Measurements from ENCODE around the gene NAA16. TPM values are rescaled to one million over a fixed set of nuclear protein-coding genes. Genes with fewer than 3 reads are reported as not detected.

Gene NAA16
- total RNA-seq, 1 donor from 2014 or later, result 11.9 TPM

GRCh38 chr13:41286370-41286769, 24.7 kb upstream of the NAA16 start:
- Histone ChIP-seq H3K27me3 (no peaks in the 10 kb centered on the region), H3K4me1 (no peaks in the 10 kb centered on the region), H3K9me3 (no peaks in the 10 kb centered on the region), H3K36me3 (no peaks in the 10 kb centered on the region), H3K27ac (no peak overlapping the region), H3K4me3 (no peak overlapping the region)
- no peak for DNase-seq (ENCODE audit: low spot score in 2 of 2)
- intact Hi-C loops (cut with DNase I), result no loop called here
- TF ChIP-seq, protein P1, sequence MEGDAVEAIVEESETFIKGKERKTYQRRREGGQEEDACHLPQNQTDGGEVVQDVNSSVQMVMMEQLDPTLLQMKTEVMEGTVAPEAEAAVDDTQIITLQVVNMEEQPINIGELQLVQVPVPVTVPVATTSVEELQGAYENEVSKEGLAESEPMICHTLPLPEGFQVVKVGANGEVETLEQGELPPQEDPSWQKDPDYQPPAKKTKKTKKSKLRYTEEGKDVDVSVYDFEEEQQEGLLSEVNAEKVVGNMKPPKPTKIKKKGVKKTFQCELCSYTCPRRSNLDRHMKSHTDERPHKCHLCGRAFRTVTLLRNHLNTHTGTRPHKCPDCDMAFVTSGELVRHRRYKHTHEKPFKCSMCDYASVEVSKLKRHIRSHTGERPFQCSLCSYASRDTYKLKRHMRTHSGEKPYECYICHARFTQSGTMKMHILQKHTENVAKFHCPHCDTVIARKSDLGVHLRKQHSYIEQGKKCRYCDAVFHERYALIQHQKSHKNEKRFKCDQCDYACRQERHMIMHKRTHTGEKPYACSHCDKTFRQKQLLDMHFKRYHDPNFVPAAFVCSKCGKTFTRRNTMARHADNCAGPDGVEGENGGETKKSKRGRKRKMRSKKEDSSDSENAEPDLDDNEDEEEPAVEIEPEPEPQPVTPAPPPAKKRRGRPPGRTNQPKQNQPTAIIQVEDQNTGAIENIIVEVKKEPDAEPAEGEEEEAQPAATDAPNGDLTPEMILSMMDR (IDR thresholded peaks at IDR 0.05), result no peak

- TF ChIP-seq, protein P1 (IDR thresholded peaks at IDR 0.05), result no peak
- Histone ChIP-seq H3K27ac (no peak overlapping the region), H3K4me3 (no peak overlapping the region), H3K27me3 (no peaks in the 10 kb centered on the region), H3K9me3 (peaks cover 0 to 11% of the 10 kb centered on the region in 2 donors), H3K4me1 (no peaks in the 10 kb centered on the region), H3K36me3 (no peaks in the 10 kb centered on the region)
- intact Hi-C loops (cut with DNase I), result no loop called here
- DNase-seq (ENCODE audit: low spot score in 2 of 2), result no peak
These were observed 21.6 kb upstream of the NAA16 start for GRCh38 chr13:41289463-41289881.

DNA sequence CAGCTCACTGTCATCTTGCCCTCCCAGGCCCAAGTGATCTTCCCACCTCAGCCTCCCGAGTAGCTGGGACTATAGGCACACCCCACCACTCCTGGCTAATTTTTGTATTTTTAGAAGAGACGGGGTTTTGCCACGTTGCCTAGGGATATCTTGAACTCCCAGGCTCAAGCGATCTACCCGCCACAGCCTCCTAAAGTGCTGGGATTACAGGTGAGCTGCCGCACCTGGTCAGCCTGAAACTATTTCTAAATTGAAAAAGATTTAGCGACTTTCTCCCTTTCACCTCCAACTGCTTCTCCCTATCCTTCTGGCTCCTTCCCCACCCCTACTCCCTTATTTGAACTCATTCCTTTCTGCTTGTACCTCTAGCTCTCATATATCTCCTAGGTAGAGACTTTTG, 19.8 kb upstream of the NAA16 start:
- H3K4me1 ChIP-seq, result no peaks in the 10 kb centered on the region
- intact Hi-C loops (cut with DNase I), result no loop called here
- TF ChIP-seq, protein P1 (IDR thresholded peaks at IDR 0.05), result no peak
- no peak for DNase-seq (ENCODE audit: low spot score in 2 of 2)
- no peaks in the 10 kb centered on the region for H3K36me3 ChIP-seq
- peaks cover 0 to 11% of the 10 kb centered on the region in 2 donors for H3K9me3 ChIP-seq
- no peak overlapping the region for H3K27ac ChIP-seq
- H3K4me3 ChIP-seq, result no peak overlapping the region
- no peaks in the 10 kb centered on the region for H3K27me3 ChIP-seq

DNA sequence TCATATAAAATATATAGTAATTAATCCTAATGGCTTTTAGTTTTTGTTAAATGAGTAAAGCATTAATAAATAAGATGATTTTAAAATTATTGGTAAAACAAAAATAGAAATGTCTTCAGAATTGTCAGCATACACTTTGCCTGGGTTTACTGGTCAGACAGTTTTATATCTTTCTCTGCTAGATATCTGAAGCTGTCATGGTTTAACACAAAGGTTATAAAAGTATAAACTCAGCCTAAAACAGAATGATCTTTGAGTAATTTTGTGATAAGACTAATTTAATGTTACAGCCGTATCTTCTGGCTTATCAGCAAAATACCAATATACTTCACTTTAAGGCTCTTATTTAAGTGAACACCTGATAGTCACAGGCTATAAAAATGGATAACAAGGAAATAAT, 17.8 kb upstream of the NAA16 start:
- H3K4me3 ChIP-seq, result no peak overlapping the region
- H3K36me3 ChIP-seq, result no peaks in the 10 kb centered on the region
- H3K27ac ChIP-seq, result no peak overlapping the region
- no peak for DNase-seq (ENCODE audit: low spot score in 2 of 2)
- no peaks in the 10 kb centered on the region for H3K27me3 ChIP-seq
- intact Hi-C loops (cut with DNase I), result no loop called here
- TF ChIP-seq, protein P1 (IDR thresholded peaks at IDR 0.05), result no peak
- peaks cover 0 to 11% of the 10 kb centered on the region in 2 donors for H3K9me3 ChIP-seq
- H3K4me1 ChIP-seq, result no peaks in the 10 kb centered on the region

DNA sequence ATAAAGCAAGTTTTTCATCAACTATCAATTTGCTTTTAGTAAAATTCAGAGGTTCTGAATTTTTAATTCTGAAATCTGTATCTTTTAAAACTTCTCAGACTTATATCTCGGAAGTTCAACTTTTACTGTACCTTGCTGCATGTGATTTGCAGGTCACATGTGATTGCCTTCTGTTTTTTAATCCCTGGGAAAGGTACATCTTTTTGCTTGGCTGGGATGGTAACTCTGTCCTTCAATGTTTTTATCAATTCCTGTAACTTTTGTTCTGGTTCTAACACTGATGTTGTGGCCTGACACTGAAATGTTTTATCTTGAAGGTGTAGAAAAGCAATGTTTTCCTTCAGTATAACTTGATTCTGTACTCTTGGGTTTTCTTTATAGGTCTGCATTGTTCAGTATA, 16.2 kb upstream of the NAA16 start:
- Histone ChIP-seq H3K4me1 (no peaks in the 10 kb centered on the region), H3K4me3 (no peak overlapping the region), H3K27me3 (no peaks in the 10 kb centered on the region), H3K27ac (no peak overlapping the region), H3K36me3 (no peaks in the 10 kb centered on the region), H3K9me3 (peaks cover 0 to 11% of the 10 kb centered on the region in 2 donors)
- intact Hi-C loops (cut with DNase I), result no loop called here
- TF ChIP-seq, protein P1 (IDR thresholded peaks at IDR 0.05), result no peak
- no peak for DNase-seq (ENCODE audit: low spot score in 2 of 2)

DNA sequence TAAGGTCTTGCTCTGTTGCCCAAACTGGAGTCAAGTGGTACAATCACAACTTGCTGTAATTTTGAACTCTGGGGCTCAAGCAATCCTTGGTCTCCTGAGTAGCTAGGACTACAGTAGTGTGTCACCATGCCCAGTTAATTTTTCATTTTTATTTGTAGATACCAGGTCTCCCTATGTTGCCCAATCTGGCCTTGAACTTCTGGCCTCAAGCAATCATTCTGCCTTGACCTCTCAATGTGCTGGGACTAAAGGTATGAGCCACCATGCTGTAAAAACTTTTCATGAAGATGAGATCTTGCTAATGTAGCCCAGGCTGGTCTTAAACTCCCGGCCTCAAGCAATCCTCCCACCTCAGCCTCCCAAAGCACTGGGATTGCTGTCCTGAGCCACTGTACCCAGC, 15.1 kb upstream of the NAA16 start:
- H3K4me3 ChIP-seq, result no peak overlapping the region
- no peaks in the 10 kb centered on the region for H3K4me1 ChIP-seq
- no peaks in the 10 kb centered on the region for H3K36me3 ChIP-seq
- no peak for DNase-seq (ENCODE audit: low spot score in 2 of 2)
- H3K27me3 ChIP-seq, result no peaks in the 10 kb centered on the region
- TF ChIP-seq, protein P1 (IDR thresholded peaks at IDR 0.05), result no peak
- peaks cover 0 to 11% of the 10 kb centered on the region in 2 donors for H3K9me3 ChIP-seq
- no peak overlapping the region for H3K27ac ChIP-seq
- intact Hi-C loops (cut with DNase I), result no loop called here

Data from ascending aorta (tissue), 2 donors.